Measurements from ENCODE around the gene AEBP2. TPM values are rescaled to one million over a fixed set of nuclear protein-coding genes. Genes with fewer than 3 reads are reported as not detected.

The AEBP2 gene
- total and polyA plus RNA-seq, 2 of the 8 experiments (the other 6 are each of a cell fraction or from before 2014, with no cell fraction given), result 13.6 to 61.4 TPM

DNA sequence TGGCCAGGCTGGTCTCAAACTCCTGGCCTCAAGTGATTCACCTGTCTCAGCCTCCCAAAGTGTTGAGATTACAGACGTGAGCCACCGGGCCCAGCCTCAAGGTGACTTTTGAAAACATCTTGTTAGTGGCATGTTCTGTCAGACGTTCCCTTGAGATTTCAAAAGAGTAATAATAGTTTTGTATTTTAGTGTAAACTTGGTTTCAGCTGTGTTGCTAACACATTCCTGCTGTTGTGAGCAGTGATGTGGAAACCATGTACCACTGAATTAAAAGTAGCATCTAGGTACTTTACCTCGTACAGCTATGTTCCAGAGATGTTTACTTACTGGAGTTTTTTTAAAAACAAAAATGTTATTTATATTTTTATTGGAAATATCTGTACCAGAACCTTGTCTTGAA is 111.3 kb downstream of the AEBP2 start:
- H3K18ac ChIP-seq (ENCODE audit: extremely low read depth, low read length), result no peak overlapping the region
- H3K79me2 ChIP-seq (ENCODE audit: control insufficient read depth in 1 of 2, insufficient read depth in 2 of 2, low read length in 2 of 2), result no peaks in the 10 kb centered on the region
- TF ChIP-seq POLR2A (IDR thresholded peaks at IDR 0.05; ENCODE audit: control extremely low read depth in 1 of 2, low read depth in 2 of 2, low read length in 2 of 2) (no peak), EP300 (IDR thresholded peaks at IDR 0.05; ENCODE audit: borderline replicate concordance in 1 of 2, low read depth in 2 of 2, low read length in 2 of 2) (no peak)
- DNase-seq (ENCODE audit: low read depth in 1 of 2, low spot score in 2 of 2), result no peak
- H3K36me3 ChIP-seq (ENCODE audit: control insufficient read depth in 2 of 4, insufficient read depth in 4 of 4, low read length in 3 of 4), result no peaks in the 10 kb centered on the region; a peak in 1 of 8 replicates
- H3K14ac ChIP-seq (ENCODE audit: insufficient read length), result no peak overlapping the region
- WGBS, 2 experiments (ENCODE audit: extremely low coverage in 1 of 2, insufficient coverage in 1 of 2, insufficient read length in 1 of 2, insufficient replicate concordance in 2 of 2, low coverage in 1 of 2, low lambda C conversion rate in 2 of 2, missing lambda C conversion rate in 1 of 2), result 95% methylated on average over 4 of the region's 4 CpGs; no CpG with 5 or more reads in 1 of the 2 experiments
- no peaks in the 10 kb centered on the region for H3K4me1 ChIP-seq (replicated peaks in 1 of 4; ENCODE audit: control insufficient read depth in 3 of 4, insufficient read depth in 4 of 4, low read length in 3 of 4)
- H3K79me1 ChIP-seq (ENCODE audit: low read depth, low read length), result no peaks in the 10 kb centered on the region
- H3K4me2 ChIP-seq (ENCODE audit: insufficient read depth in 1 of 2, low read depth in 2 of 2, low read length in 2 of 2), result no peak overlapping the region
- H3K4me3 ChIP-seq (ENCODE audit: extremely low read depth in 1 of 4, insufficient read depth in 2 of 4, low read depth in 3 of 4, low read length in 4 of 4), result no peak overlapping the region
- H2BK120ac ChIP-seq (replicated peaks; ENCODE audit: low read depth, low read length), result no peak overlapping the region
- no peak overlapping the region for H3K27ac ChIP-seq (ENCODE audit: low read depth, low read length)
- H4K91ac ChIP-seq (replicated peaks; ENCODE audit: insufficient read length, low read length), result no peak overlapping the region
- H2BK5ac ChIP-seq (ENCODE audit: low read depth, low read length), result no peak overlapping the region
- no peak overlapping the region for H2BK15ac ChIP-seq (ENCODE audit: low read length)
- no peaks in the 10 kb centered on the region for H3K23me2 ChIP-seq (ENCODE audit: low read depth, low read length)
- H3K23ac ChIP-seq (ENCODE audit: insufficient read length), result no peak overlapping the region
- H3K4ac ChIP-seq (replicated peaks; ENCODE audit: insufficient read length, low read depth, low read length), result no peak overlapping the region
- no peaks in the 10 kb centered on the region for H4K20me1 ChIP-seq (replicated peaks in 1 of 2; ENCODE audit: control insufficient read depth in 1 of 2, insufficient read depth in 2 of 2, low read length in 2 of 2)
- H3K9ac ChIP-seq (replicated peaks in 1 of 4; ENCODE audit: extremely low read depth in 1 of 4, low read depth in 3 of 4, low read length in 3 of 4), result no peak overlapping the region
- ChIA-PET POLR2A (ENCODE audit: partially characterized antibody) (no interaction called here), CTCF (ENCODE audit: partially characterized antibody) (interaction anchor here (0.7 kb wide), 2 partner anchors 9 to 26 kb away, joined by 3 to 4 read pairs; no protein-coding TSS in a partner anchor)
- no peak overlapping the region for H3K56ac ChIP-seq (replicated peaks; ENCODE audit: insufficient read length, low read depth, low read length)
- H4K5ac ChIP-seq (ENCODE audit: insufficient read length, low read depth, low read length), result no peak overlapping the region
- H3K27me3 ChIP-seq (replicated peaks in 1 of 4; ENCODE audit: control insufficient read depth in 3 of 4, extremely low read depth in 1 of 4, insufficient read depth in 3 of 4, low read length in 3 of 4), result no peaks in the 10 kb centered on the region
- no peak overlapping the region for H2BK20ac ChIP-seq (ENCODE audit: low read length)
- no peak overlapping the region for H4K8ac ChIP-seq (ENCODE audit: extremely low read depth, insufficient read depth, low read length)
- H2AFZ ChIP-seq (ENCODE audit: low read length), result no peak overlapping the region
- H2BK12ac ChIP-seq (ENCODE audit: low read depth, low read length), result no peak overlapping the region
- no peak overlapping the region for H2AK5ac ChIP-seq (ENCODE audit: low read depth, low read length)
- no peak for FAIRE-seq
- H3K9me3 ChIP-seq (ENCODE audit: insufficient read depth in 2 of 2, low read depth in 1 of 2, low read length in 1 of 2), result no peaks in the 10 kb centered on the region

Measured in H1 (cell line).